ENCODE measurements around the gene PTPRT. TPM values are rescaled to one million over a fixed set of nuclear protein-coding genes. Genes with fewer than 3 reads are reported as not detected.

PTPRT gene
- total RNA-seq, 1 experiment from 2014 or later: 0.93 TPM

DNA sequence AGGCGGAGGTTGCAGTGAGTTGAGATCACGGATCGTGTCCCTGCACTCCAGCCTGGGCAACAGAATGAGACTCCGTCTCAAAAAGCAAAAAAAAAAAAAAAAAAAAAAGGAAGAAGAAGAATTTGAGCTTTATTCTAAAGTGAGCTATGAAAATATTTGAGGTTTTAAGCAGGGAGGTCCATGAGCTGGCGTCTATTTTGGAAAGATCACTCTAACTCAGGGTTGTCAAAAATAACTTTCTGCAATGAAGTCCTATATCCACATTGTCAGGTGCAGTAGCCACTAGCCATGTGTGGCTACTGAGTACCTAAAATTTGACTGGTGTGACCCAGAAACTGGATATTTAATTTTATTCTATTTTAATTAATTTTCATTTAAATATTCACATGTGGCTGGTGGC is 217.1 kb downstream of the PTPRT start:
- H3K4me3 ChIP-seq: no peak overlapping the region
- H3K4me1 ChIP-seq: no peaks in the 10 kb centered on the region; the same call in 1 of the 2 replicates
- peaks cover 9% of the 10 kb centered on the region for H3K9me3 ChIP-seq (replicated peaks)
- peaks cover 22% of the 10 kb centered on the region for H3K27me3 ChIP-seq
- no peak for DNase-seq
- H3K36me3 ChIP-seq: no peaks in the 10 kb centered on the region
- no peak overlapping the region for H3K27ac ChIP-seq

GRCh38 chr20:42968746-42969145 is 221.0 kb downstream of the PTPRT start:
- Histone ChIP-seq H3K4me3 (no peak overlapping the region), H3K9me3 (replicated peaks) (no peaks in the 10 kb centered on the region; the same call in 1 of the 2 replicates), H3K36me3 (no peaks in the 10 kb centered on the region), H3K27me3 (peaks cover 14% of the 10 kb centered on the region), H3K27ac (no peak overlapping the region), H3K4me1 (no peaks in the 10 kb centered on the region)
- no peak for DNase-seq

- Histone ChIP-seq H3K4me3 (no peak overlapping the region), H3K36me3 (no peaks in the 10 kb centered on the region), H3K27ac (no peak overlapping the region), H3K4me1 (no peaks in the 10 kb centered on the region), H3K9me3 (replicated peaks) (0 out of 2 replicates have a peak, but pooled peaks cover 4% of the 10 kb centered on the region), H3K27me3 (peaks cover 13% of the 10 kb centered on the region)
- DNase-seq: no peak
Measured at GRCh38 chr20:42963796-42964195, 225.9 kb downstream of the PTPRT start.

- no peaks in the 10 kb centered on the region for H3K4me1 ChIP-seq
- H3K4me3 ChIP-seq: no peak overlapping the region
- DNase-seq: no peak
- peaks cover 8% of the 10 kb centered on the region; the same call in 1 of the 2 replicates for H3K9me3 ChIP-seq (replicated peaks)
- peaks cover 6% of the 10 kb centered on the region for H3K27me3 ChIP-seq
- no peaks in the 10 kb centered on the region for H3K36me3 ChIP-seq
- H3K27ac ChIP-seq: no peak overlapping the region
Measured at GRCh38 chr20:42961771-42962170, 227.9 kb downstream of the PTPRT start.

DNA sequence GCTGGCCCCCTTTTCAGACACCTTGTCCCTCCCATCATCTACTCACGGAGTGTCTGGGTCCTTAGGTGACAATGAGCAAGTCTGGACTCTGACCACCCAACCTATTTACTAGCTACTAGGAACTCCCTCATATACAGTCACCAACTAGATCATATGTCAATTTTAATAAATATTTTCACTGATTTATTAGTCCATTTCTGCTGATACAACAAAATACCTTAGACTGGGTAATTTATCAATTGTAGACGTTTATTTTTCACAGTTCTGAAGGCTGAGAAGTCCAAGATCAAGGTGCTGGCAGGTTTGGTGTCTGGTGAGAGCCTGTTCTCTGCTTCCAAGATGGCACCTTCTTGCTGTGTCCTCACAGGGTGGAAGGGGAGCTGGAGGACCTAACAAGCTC is 229.7 kb downstream of the PTPRT start:
- Histone ChIP-seq H3K27ac (no peak overlapping the region), H3K4me3 (no peak overlapping the region), H3K36me3 (no peaks in the 10 kb centered on the region), H3K27me3 (peaks cover 6% of the 10 kb centered on the region), H3K4me1 (no peaks in the 10 kb centered on the region), H3K9me3 (replicated peaks) (peaks cover 8% of the 10 kb centered on the region; the same call in 1 of the 2 replicates)
- no peak for DNase-seq

- H3K9me3 ChIP-seq (replicated peaks): peaks cover 8% of the 10 kb centered on the region; the same call in 1 of the 2 replicates
- H3K4me1 ChIP-seq: no peaks in the 10 kb centered on the region
- H3K4me3 ChIP-seq: no peak overlapping the region
- H3K27me3 ChIP-seq: peaks cover 6% of the 10 kb centered on the region
- DNase-seq: no peak
- no peaks in the 10 kb centered on the region for H3K36me3 ChIP-seq
- H3K27ac ChIP-seq: no peak overlapping the region
Measured at GRCh38 chr20:42958367-42959069, 231.2 kb downstream of the PTPRT start.

DNA sequence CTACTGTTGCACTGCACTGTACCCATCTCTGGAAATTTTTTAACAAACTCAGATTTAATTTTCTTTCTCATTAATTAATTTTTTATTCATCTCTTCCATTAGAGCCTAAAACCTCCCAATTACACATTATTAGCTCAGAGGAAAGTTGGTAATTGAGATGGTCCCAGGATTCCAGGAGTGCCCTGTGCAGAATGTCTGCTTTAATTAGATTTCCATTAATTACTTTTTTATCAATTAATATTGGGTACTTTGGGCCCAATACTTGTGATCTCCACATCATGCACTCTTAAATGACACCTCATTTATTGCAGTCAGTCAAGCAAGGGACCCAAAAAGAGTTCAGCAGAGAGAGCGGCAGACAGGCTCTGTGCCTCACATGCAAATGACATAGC is 232.0 kb downstream of the PTPRT start:
- Histone ChIP-seq H3K27ac (no peak overlapping the region), H3K4me3 (no peak overlapping the region), H3K9me3 (replicated peaks) (peaks cover 8% of the 10 kb centered on the region; the same call in 1 of the 2 replicates), H3K36me3 (no peaks in the 10 kb centered on the region), H3K27me3 (peaks cover 6% of the 10 kb centered on the region), H3K4me1 (no peaks in the 10 kb centered on the region)
- no peak for DNase-seq

DNA sequence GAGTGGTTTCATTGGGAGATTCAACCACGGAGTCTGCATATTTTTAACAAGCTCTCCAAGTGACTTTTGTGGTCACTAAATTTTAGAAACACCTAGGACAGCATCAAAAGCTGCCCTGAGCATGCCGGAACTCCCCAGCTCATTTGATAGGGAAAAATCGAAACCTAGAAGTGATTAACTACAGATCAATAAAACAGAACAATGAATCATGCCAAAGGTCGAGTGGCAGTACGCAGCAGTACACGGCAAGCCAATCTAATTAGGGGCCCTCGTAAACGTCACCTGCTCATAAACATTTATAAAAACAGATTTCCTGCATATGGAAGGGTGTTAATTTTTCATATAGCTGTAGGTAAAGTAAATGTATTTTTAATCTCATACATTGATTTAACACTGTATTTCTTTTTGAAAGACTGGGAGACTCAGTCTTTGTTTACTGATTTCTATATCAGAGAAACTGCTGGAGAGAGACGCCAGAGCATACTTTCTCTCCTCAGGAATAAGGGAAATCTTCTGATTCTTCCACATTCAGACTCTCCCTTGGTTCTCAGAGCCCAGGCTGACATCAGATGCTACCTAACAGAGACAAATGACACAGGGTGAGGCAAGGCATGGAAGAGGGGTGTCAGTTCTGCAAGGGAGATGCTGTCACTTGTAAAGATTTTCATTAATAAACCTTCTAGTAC is 232.5 kb downstream of the PTPRT start:
- Histone ChIP-seq H3K4me1 (no peaks in the 10 kb centered on the region), H3K9me3 (replicated peaks) (peaks cover 8% of the 10 kb centered on the region; the same call in 1 of the 2 replicates), H3K36me3 (no peaks in the 10 kb centered on the region), H3K27ac (no peak overlapping the region), H3K27me3 (peaks cover 6% of the 10 kb centered on the region), H3K4me3 (no peak overlapping the region)
- DNase-seq: no peak

GRCh38 chr20:42955713-42956112 is 234.0 kb downstream of the PTPRT start:
- Histone ChIP-seq H3K4me3 (no peak overlapping the region), H3K9me3 (replicated peaks) (peaks cover 8% of the 10 kb centered on the region; the same call in 1 of the 2 replicates), H3K27me3 (peaks cover 4% of the 10 kb centered on the region), H3K36me3 (no peaks in the 10 kb centered on the region), H3K27ac (no peak overlapping the region), H3K4me1 (no peaks in the 10 kb centered on the region)
- DNase-seq: no peak

GRCh38 chr20:42954951-42955350 is 234.8 kb downstream of the PTPRT start:
- Histone ChIP-seq H3K4me1 (no peaks in the 10 kb centered on the region), H3K9me3 (replicated peaks) (peaks cover 8% of the 10 kb centered on the region; the same call in 1 of the 2 replicates), H3K4me3 (no peak overlapping the region), H3K36me3 (no peaks in the 10 kb centered on the region), H3K27me3 (no peaks in the 10 kb centered on the region; the same call in none of the 2 replicates), H3K27ac (no peak overlapping the region)
- no peak for DNase-seq

DNA sequence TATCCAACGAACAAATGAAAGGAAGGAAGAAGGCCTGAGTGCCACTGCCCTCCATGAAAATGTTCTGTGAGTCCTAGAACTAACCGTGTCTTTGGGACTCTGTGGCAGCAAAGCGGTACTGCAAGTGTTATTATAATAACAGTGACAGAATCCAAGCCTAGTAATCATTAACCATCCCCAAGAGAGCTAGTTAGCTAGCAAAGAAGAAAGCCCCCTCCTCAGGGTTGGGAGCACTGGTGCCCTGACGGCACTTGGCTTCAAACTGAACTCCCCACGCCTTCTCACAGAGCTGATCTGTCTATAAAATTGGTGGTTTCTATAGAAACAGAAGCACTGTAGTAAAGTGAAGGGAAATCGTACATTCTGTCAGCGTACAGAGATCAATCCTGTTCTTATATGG is 239.8 kb downstream of the PTPRT start:
- Histone ChIP-seq H3K9me3 (replicated peaks) (peaks cover 9% of the 10 kb centered on the region; the same call in 1 of the 2 replicates), H3K27ac (no peak overlapping the region), H3K4me1 (peaks cover 20% of the 10 kb centered on the region), H3K36me3 (no peaks in the 10 kb centered on the region), H3K4me3 (no peak overlapping the region), H3K27me3 (no peaks in the 10 kb centered on the region; the same call in 1 of the 2 replicates)
- no peak for DNase-seq

GRCh38 chr20:42945234-42945994 is 244.3 kb downstream of the PTPRT start:
- Histone ChIP-seq H3K27ac (peak overlapping the region; percentile 93), H3K36me3 (no peaks in the 10 kb centered on the region), H3K27me3 (no peaks in the 10 kb centered on the region), H3K4me1 (peaks cover 44% of the 10 kb centered on the region), H3K4me3 (no peak overlapping the region), H3K9me3 (replicated peaks) (peaks cover 9% of the 10 kb centered on the region; the same call in 1 of the 2 replicates)
- peak; percentile 92 to 96 for DNase-seq

- Histone ChIP-seq H3K27me3 (no peaks in the 10 kb centered on the region), H3K9me3 (replicated peaks) (no peaks in the 10 kb centered on the region), H3K27ac (no peak overlapping the region; the same call in 1 of the 2 replicates), H3K4me3 (no peak overlapping the region), H3K36me3 (no peaks in the 10 kb centered on the region), H3K4me1 (peaks cover 44% of the 10 kb centered on the region)
- DNase-seq: no peak
Measured at GRCh38 chr20:42941629-42942028, 248.1 kb downstream of the PTPRT start.

- Histone ChIP-seq H3K9me3 (replicated peaks) (peaks cover 6% of the 10 kb centered on the region; the same call in 1 of the 2 replicates), H3K27ac (no peak overlapping the region), H3K27me3 (no peaks in the 10 kb centered on the region)
Measured at GRCh38 chr20:42938441-42939205, 251.1 kb downstream of the PTPRT start.

More at GRCh38 chr20:42938441-42939205, 251.1 kb downstream of the PTPRT start:
- peaks cover 22% of the 10 kb centered on the region for H3K4me1 ChIP-seq
- no peak overlapping the region for H3K4me3 ChIP-seq
- peak in 1 of 2 experiments; percentile 63 for DNase-seq
- no peaks in the 10 kb centered on the region for H3K36me3 ChIP-seq

All from SJCRH30 (cell line).